ENCODE results near the gene ELOF1. TPM values are rescaled to one million over a fixed set of nuclear protein-coding genes. Genes with fewer than 3 reads are reported as not detected.

The ELOF1 gene
- polyA plus RNA-seq, 3 donors = 48.5 to 95.5 (median 77.5) TPM

GRCh38 chr19:11554160-11554559, 4.9 kb downstream of the ELOF1 start:
- H3K36me3 ChIP-seq (replicated peaks in 1 of 2; ENCODE audit: control insufficient read depth in 1 of 2, insufficient read depth in 2 of 2, low read length in 2 of 2) = peaks cover 25 to 41% of the 10 kb centered on the region in 2 donors
- H3K27ac ChIP-seq (ENCODE audit: low read depth in 1 of 2, low read length in 2 of 2) = no peak overlapping the region
- no peaks in the 10 kb centered on the region for H3K27me3 ChIP-seq (ENCODE audit: control insufficient read depth in 2 of 2, insufficient read depth in 2 of 2, low read length in 2 of 2)
- H3K27me3 Mint-ChIP-seq (ENCODE audit: low read depth in 3 of 3) = peaks cover 0 to 1% (median 0%) of the 10 kb centered on the region in 3 donors
- peaks cover 36 to 56% of the 10 kb centered on the region in 2 donors for H3K36me3 Mint-ChIP-seq
- no peak for DNase-seq
- H3K4me2 ChIP-seq (replicated peaks; ENCODE audit: extremely low read depth, low read length, poor library complexity, severe bottlenecking) = no peak overlapping the region
- H4K20me1 ChIP-seq (ENCODE audit: insufficient read depth, low read length) = peaks cover 36% of the 10 kb centered on the region
- peaks cover 10 to 18% of the 10 kb centered on the region in 2 donors for H3K4me1 ChIP-seq (ENCODE audit: control insufficient read depth in 1 of 2, insufficient read depth in 2 of 2, low read length in 2 of 2)
- peaks cover 27% of the 10 kb centered on the region for H3K4me1 Mint-ChIP-seq
- TF ChIP-seq, protein P1, sequence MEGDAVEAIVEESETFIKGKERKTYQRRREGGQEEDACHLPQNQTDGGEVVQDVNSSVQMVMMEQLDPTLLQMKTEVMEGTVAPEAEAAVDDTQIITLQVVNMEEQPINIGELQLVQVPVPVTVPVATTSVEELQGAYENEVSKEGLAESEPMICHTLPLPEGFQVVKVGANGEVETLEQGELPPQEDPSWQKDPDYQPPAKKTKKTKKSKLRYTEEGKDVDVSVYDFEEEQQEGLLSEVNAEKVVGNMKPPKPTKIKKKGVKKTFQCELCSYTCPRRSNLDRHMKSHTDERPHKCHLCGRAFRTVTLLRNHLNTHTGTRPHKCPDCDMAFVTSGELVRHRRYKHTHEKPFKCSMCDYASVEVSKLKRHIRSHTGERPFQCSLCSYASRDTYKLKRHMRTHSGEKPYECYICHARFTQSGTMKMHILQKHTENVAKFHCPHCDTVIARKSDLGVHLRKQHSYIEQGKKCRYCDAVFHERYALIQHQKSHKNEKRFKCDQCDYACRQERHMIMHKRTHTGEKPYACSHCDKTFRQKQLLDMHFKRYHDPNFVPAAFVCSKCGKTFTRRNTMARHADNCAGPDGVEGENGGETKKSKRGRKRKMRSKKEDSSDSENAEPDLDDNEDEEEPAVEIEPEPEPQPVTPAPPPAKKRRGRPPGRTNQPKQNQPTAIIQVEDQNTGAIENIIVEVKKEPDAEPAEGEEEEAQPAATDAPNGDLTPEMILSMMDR (IDR thresholded peaks at IDR 0.05) = no peak
- intact Hi-C loops (cut with micrococcal nuclease) = no loop called here
- no peak overlapping the region for H2AFZ ChIP-seq (ENCODE audit: insufficient read depth, low read depth, low read length, poor library complexity, severe bottlenecking)
- no peak overlapping the region for H3K9ac ChIP-seq (ENCODE audit: insufficient read depth, low read length, poor library complexity, severe bottlenecking)
- peaks cover 24% of the 10 kb centered on the region for H3K79me2 ChIP-seq (ENCODE audit: insufficient read depth, low read length)
- H3K9me3 ChIP-seq (replicated peaks in 1 of 2; ENCODE audit: control insufficient read depth in 1 of 2, insufficient read depth in 1 of 2, low read length in 2 of 2) = no peaks in the 10 kb centered on the region
- H3K9me3 Mint-ChIP-seq = peaks cover 0 to 1% (median 0%) of the 10 kb centered on the region in 7 donors
- no peak overlapping the region for H3K4me3 Mint-ChIP-seq
- H3K27ac Mint-ChIP-seq = peak overlapping the region in 2 of 7 donors; percentile 31 to 57
- WGBS (ENCODE audit: insufficient coverage) = 100% methylated on average over 6 of the region's 12 CpGs
- no peak overlapping the region for H3K4me3 ChIP-seq (replicated peaks in 1 of 3; ENCODE audit: low read depth in 2 of 3, low read length in 3 of 3)

- Mint-ChIP-seq H3K27ac (peak overlapping the region in 4 of 7 donors; percentile 3 to 43 (median 32)), H3K4me1 (peaks cover 17% of the 10 kb centered on the region), H3K36me3 (peaks cover 36 to 56% of the 10 kb centered on the region in 2 donors), H3K9me3 (peaks cover 0 to 1% (median 0%) of the 10 kb centered on the region in 7 donors), H3K4me3 (no peak overlapping the region), H3K27me3 (ENCODE audit: low read depth in 3 of 3) (no peaks in the 10 kb centered on the region)
- Histone ChIP-seq H3K9ac (ENCODE audit: insufficient read depth, low read length, poor library complexity, severe bottlenecking) (no peak overlapping the region), H2AFZ (ENCODE audit: insufficient read depth, low read depth, low read length, poor library complexity, severe bottlenecking) (no peak overlapping the region), H3K27ac (ENCODE audit: low read depth in 1 of 2, low read length in 2 of 2) (no peak overlapping the region), H3K79me2 (ENCODE audit: insufficient read depth, low read length) (peaks cover 12% of the 10 kb centered on the region), H3K4me2 (replicated peaks; ENCODE audit: extremely low read depth, low read length, poor library complexity, severe bottlenecking) (no peak overlapping the region), H3K4me1 (ENCODE audit: control insufficient read depth in 1 of 2, insufficient read depth in 2 of 2, low read length in 2 of 2) (peaks cover under 1 to 8% of the 10 kb centered on the region in 2 donors), H3K4me3 (replicated peaks in 1 of 3; ENCODE audit: low read depth in 2 of 3, low read length in 3 of 3) (no peak overlapping the region), H3K36me3 (replicated peaks in 1 of 2; ENCODE audit: control insufficient read depth in 1 of 2, insufficient read depth in 2 of 2, low read length in 2 of 2) (peaks cover 25 to 41% of the 10 kb centered on the region in 2 donors), H3K27me3 (ENCODE audit: control insufficient read depth in 2 of 2, insufficient read depth in 2 of 2, low read length in 2 of 2) (no peaks in the 10 kb centered on the region), H3K9me3 (replicated peaks in 1 of 2; ENCODE audit: control insufficient read depth in 1 of 2, insufficient read depth in 1 of 2, low read length in 2 of 2) (no peaks in the 10 kb centered on the region), H4K20me1 (ENCODE audit: insufficient read depth, low read length) (peaks cover 28% of the 10 kb centered on the region)
- no peak for DNase-seq
- 90% methylated on average over 14 of the region's 20 CpGs for whole genome bisulfite sequencing (ENCODE audit: insufficient coverage)
- intact Hi-C loops (cut with micrococcal nuclease) = no loop called here
- TF ChIP-seq, protein P1 (IDR thresholded peaks at IDR 0.05) = no peak
These were observed 6.2 kb downstream of the ELOF1 start for GRCh38 chr19:11552666-11553372.

Data from CD14-positive monocyte (primary cell).